Activated CD4-positive, CD25-positive, alpha-beta regulatory T cell treated with anti-CD3 and anti-CD28 coated beads, Interleukin-2, amount 50 U/mL, for 72 hours (primary cell): ENCODE data around the gene PPP1R18.
A peak's percentile ranks its signal among the peaks of the same experiment; 100 is the strongest.
"Not testable (repeated sequence)": the region's sequence is repeated elsewhere in the genome, so short reads cannot be mapped to it uniquely, and the experiment has no call there.

Experiments used
- DNase-seq: peaks from one replicate; pipeline ENCODE4 v3.0.0; 2021

PPP1R18 gene

GRCh38 chr6:30719356-30719755, 32.9 kb upstream of the PPP1R18 start:
- DNase-seq, result no peak

GRCh38 chr6:30717845-30718720, 31.6 kb upstream of the PPP1R18 start:
- DNase-seq, result not testable (repeated sequence)

GRCh38 chr6:30717129-30717844, 30.8 kb upstream of the PPP1R18 start, which contains the start of gene MDC1:
Gene MDC1, minus strand, starts transcription at chr6:30717281. Its CDS starts 2,106 bp downstream, at chr6:30715175.
- DNase-seq, result peak; percentile 96

DNA sequence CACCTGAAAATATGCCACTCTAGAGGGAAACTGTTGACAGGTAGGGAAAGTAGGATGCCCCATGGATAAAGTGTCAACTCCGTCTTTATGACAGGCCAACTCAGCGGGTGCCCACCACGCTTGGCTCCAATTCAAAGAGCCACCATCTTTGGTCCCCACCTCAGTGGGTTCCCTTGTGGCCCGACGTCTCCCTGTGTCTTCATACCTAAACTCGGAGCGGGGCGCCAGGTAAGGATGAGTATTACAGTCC, 30.4 kb upstream of the PPP1R18 start:
- DNase-seq, result no peak

GRCh38 chr6:30714263-30714662, 27.8 kb upstream of the PPP1R18 start:
- no peak for DNase-seq

GRCh38 chr6:30712441-30712945, 26.0 kb upstream of the PPP1R18 start:
- no peak for DNase-seq

- DNase-seq, result no peak
These were observed 25.4 kb upstream of the PPP1R18 start for GRCh38 chr6:30711758-30712380.

- DNase-seq, result no peak
These were observed 22.8 kb upstream of the PPP1R18 start for GRCh38 chr6:30709101-30709868.

GRCh38 chr6:30707281-30707850, 20.9 kb upstream of the PPP1R18 start:
- DNase-seq, result no peak

DNA sequence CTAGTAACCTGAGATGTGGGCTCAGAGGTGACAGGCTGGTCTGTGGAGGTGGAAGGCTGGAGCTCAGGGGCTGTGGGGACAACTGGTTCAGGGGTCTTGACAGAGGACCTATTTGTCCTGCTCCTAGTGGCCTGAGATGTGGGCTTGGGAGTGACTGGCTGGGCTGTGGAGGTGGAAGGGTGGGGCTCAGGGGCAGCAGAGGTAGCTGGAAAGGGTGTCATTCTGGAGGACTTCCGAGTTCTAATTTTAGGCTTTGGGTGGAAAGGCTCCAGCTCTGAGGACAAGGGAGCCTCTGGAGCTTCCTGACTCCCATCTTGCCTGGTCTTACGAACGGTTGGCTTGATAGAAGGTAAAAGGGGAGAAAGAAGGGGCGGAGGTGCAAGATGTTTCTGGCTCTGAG, 19.2 kb upstream of the PPP1R18 start:
- DNase-seq, result no peak

- no peak for DNase-seq
These were observed 17.4 kb upstream of the PPP1R18 start for GRCh38 chr6:30703821-30704220.

DNA sequence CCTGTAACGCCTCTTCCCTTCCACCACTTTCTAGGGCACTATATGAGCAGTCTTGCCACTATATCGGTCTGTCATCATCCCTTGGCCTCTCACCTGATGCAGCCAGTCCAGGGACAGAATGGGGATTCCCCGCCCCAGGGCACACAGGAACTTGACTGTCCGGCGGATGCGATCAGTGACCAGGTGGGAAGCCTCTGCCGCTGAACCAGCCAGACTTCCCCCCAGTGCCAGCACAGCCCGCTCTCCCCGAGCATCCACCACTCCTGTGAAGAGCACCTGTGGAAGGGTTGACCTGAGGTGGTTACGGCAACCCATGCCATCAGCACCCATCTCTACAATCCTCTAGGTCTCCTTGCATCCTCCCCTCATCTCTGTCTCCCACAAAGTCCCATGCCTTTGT, 16.6 kb upstream of the PPP1R18 start:
- no peak for DNase-seq

DNA sequence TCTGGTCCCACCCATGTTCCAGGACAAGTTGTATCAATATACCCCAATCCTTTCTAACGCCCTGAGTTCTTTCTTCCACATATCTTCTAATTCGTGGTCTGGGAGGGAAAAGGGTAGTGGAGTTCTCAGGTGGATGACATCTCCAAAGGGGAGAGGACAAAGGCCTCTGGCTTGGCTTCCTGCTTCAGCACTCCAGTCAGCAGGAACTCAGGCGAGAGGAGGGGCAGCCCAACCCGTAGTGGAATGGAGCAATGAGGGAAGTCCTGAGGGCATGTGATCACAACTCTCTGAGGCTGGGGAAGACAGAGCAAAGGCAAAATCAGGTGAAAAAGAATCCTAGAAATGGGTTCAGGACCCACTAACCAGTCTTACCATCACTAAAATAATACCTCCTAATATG, 13.9 kb upstream of the PPP1R18 start:
- DNase-seq, result no peak

DNA sequence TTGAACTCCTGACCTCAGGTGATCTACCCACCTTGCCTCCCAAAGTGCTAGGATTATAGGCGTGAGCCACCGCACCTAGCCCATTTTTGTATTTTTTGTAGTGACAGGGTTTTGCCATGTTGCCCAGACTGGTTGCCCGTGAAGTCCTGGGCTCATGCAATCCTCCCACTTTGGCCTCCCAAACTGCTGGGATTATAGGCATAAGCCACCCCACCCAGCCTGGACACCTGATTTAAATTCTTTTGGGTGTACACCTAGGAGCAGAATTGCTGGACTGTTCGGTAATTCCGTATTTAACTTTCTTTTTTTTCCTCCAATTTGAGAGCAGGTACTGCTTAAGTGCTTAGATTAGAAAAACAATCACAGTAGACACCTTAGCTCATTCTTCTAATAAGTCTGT, 10.0 kb upstream of the PPP1R18 start:
- no peak for DNase-seq

- DNase-seq, result no peak
These were observed 4.9 kb upstream of the PPP1R18 start for GRCh38 chr6:30691208-30691847.

- peak; percentile 79 for DNase-seq
These were observed 4.2 kb upstream of the PPP1R18 start, which contains the start of gene NRM for GRCh38 chr6:30690403-30691207. Gene NRM, minus strand, starts transcription at chr6:30690984. Its CDS starts 10 bp downstream, at chr6:30690974.

- no peak for DNase-seq
These were observed 3.5 kb upstream of the PPP1R18 start for GRCh38 chr6:30689985-30690384.

- no peak for DNase-seq
These were observed 2.8 kb upstream of the PPP1R18 start for GRCh38 chr6:30689022-30689865.

DNA sequence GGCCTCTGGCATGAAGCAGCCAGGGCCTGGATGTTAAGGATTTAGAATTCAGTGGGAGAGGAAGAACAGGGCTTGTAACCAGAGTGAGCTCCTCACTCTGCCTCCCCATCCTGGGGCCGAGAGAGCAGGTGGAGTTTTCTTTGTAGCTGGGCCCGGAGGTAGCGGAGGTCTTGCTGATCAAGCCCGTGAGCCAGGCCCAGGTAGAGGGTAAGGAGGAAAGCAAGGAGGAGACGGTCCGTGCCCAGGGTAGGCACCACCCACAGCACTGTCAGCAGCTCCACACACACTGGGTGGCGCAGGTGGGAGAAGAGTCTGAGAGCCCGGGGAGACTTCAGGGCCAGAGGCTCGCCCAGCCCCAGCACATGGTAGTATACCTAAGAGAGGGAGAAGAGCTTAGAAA, 2.1 kb upstream of the PPP1R18 start:
- DNase-seq, result no peak
